H4 (cell line): ENCODE data around the gene AKIRIN2. TPM values are rescaled to one million over a fixed set of nuclear protein-coding genes. Genes with fewer than 3 reads are reported as not detected.

Experiments
- DNase-seq: peaks from one replicate; pipeline ENCODE4 v3.0.0-alpha.2; 2015; ENCODE audit warnings: low spot score
- total RNA-seq: library from RNA; depleted of rRNA; stranded (reverse); fragments of >200 nt; shearing (Covaris generic); gene quantifications from 2 replicates; pipeline ENCODE4 v1.2.3, GENCODE V29; 2014; rRNA removed

Gene AKIRIN2
- total RNA-seq: 10.1 and 10.7 TPM in 2 replicates

GRCh38 chr6:87701676-87702588 lies at the start of gene AKIRIN2:
AKIRIN2 (minus strand) TSS chr6:87702233; CDS start chr6:87701684, 549 bp downstream.
- peak; percentile 93 for DNase-seq

- DNase-seq: no peak
These were observed 45.6 kb upstream of the AKIRIN2 start for GRCh38 chr6:87747646-87748045.

- DNase-seq: no peak
These were observed 44.1 kb upstream of the AKIRIN2 start for GRCh38 chr6:87745966-87746721.

GRCh38 chr6:87743454-87743853 lies 41.4 kb upstream of the AKIRIN2 start:
- no peak for DNase-seq

- DNase-seq: no peak
These were observed 40.1 kb upstream of the AKIRIN2 start for GRCh38 chr6:87742106-87742505.

- no peak for DNase-seq
These were observed 39.1 kb upstream of the AKIRIN2 start for GRCh38 chr6:87741001-87741650.

GRCh38 chr6:87738744-87739143 lies 36.7 kb upstream of the AKIRIN2 start:
- no peak for DNase-seq

GRCh38 chr6:87738000-87738399 lies 36.0 kb upstream of the AKIRIN2 start:
- no peak for DNase-seq

GRCh38 chr6:87736809-87737540 lies 34.9 kb upstream of the AKIRIN2 start:
- DNase-seq: no peak

GRCh38 chr6:87731818-87732661 lies 30.0 kb upstream of the AKIRIN2 start:
- DNase-seq: peak; percentile 93

- no peak for DNase-seq
These were observed 29.0 kb upstream of the AKIRIN2 start for GRCh38 chr6:87731080-87731479.

GRCh38 chr6:87729965-87730719 lies 28.1 kb upstream of the AKIRIN2 start:
- DNase-seq: no peak

- DNase-seq: no peak
These were observed 26.7 kb upstream of the AKIRIN2 start for GRCh38 chr6:87728706-87729105.

- DNase-seq: no peak
These were observed 23.2 kb upstream of the AKIRIN2 start for GRCh38 chr6:87724983-87725811.

- peak; percentile 93 for DNase-seq
These were observed 21.4 kb upstream of the AKIRIN2 start for GRCh38 chr6:87723170-87724078.

GRCh38 chr6:87722540-87723169 lies 20.6 kb upstream of the AKIRIN2 start:
- DNase-seq: no peak

- DNase-seq: no peak
These were observed 19.3 kb upstream of the AKIRIN2 start for GRCh38 chr6:87721311-87721710.
